Natural killer cell (primary cell): Measurements from ENCODE around the gene LTBP4. TPM values are rescaled to one million over a fixed set of nuclear protein-coding genes. Genes with fewer than 3 reads are reported as not detected.

Source experiments
- ATAC-seq, 3 donors: fragments of 150-1000 bp in 2 of 3; fragments of 200-7000 bp in 1 of 3; cut with Tn5 transposase; 1 replicate in 1 of 3; 2 replicates in 2 of 3; pipeline ENCODE4 v1.10.0; 2021; ENCODE audit warnings: mild to moderate bottlenecking in 2 of 3, moderate library complexity in 2 of 3
- DNase-seq, 2 donors: peaks; one replicate each; pipeline versions ENCODE4 v3.0.0 to v3.0.0-alpha.2; 2013 to 2021; ENCODE audit warnings: mixed read lengths in 1 of 2
- H3K27ac ChIP-seq: one replicate; pipeline ENCODE4 v1.5.1; 2013; ENCODE audit warnings: mild to moderate bottlenecking, low read length
- H3K27me3 ChIP-seq: one replicate; pipeline ENCODE4 v1.6.1; 2013; ENCODE audit warnings: low read length; ENCODE audit not compliant: control insufficient read depth, insufficient read depth
- H3K36me3 ChIP-seq: one replicate; pipeline ENCODE4 v1.6.1; 2013; ENCODE audit warnings: low read length; ENCODE audit not compliant: control insufficient read depth, insufficient read depth
- H3K4me1 ChIP-seq: one replicate; pipeline ENCODE4 v1.6.1; 2013; ENCODE audit warnings: low read length; ENCODE audit not compliant: control insufficient read depth, insufficient read depth
- H3K4me3 ChIP-seq: one replicate; pipeline ENCODE4 v1.5.1; 2013; ENCODE audit warnings: low read length
- H3K9me3 ChIP-seq: one replicate; pipeline ENCODE4 v1.6.1; 2013; ENCODE audit warnings: low read length; ENCODE audit not compliant: control insufficient read depth, insufficient read depth
- H3K27ac Mint-ChIP-seq, 2 donors: one replicate each; pipeline ENCODE4 v1.8.0; 2022; ENCODE audit warnings: mild to moderate bottlenecking in 2 of 2, mixed read lengths in 2 of 2, moderate library complexity in 1 of 2
- H3K27me3 Mint-ChIP-seq, 2 donors: one replicate each; pipeline ENCODE4 v1.8.0; 2022; ENCODE audit warnings: low read depth in 2 of 2, mixed read lengths in 2 of 2
- H3K36me3 Mint-ChIP-seq: one replicate; pipeline ENCODE4 v1.8.0; 2022; ENCODE audit warnings: mixed read lengths
- H3K4me1 Mint-ChIP-seq, 2 donors: one replicate each; pipeline ENCODE4 v1.8.0; 2022; ENCODE audit warnings: mixed read lengths in 2 of 2
- H3K4me3 Mint-ChIP-seq: one replicate; pipeline ENCODE4 v1.8.0; 2022; ENCODE audit warnings: mild to moderate bottlenecking, moderate library complexity, mixed read lengths
- H3K9me3 Mint-ChIP-seq, 2 donors: one replicate each; pipeline ENCODE4 v1.8.0; 2022; ENCODE audit warnings: mixed read lengths in 2 of 2
- CTCF ChIP-seq: fragments of 200-600 bp; IDR thresholded peaks from one replicate; pipeline ENCODE4 v1.8.0; 2022; ENCODE audit warnings: antibody characterized with exemption
- WGBS: methylation state at CpG from one replicate; pipeline ENCODE4 v1.1.7; 2013; ENCODE audit warnings: missing lambda C conversion rate; ENCODE audit not compliant: insufficient coverage; 5-methylcytosine and 5-hydroxymethylcytosine counted together
- intact Hi-C: fragments of 100-400 bp; cut with micrococcal nuclease; formaldehyde crosslinking; loops from one replicate; pipeline ENCODE4 v1.14.2; 2022
- total RNA-seq, 4 donors: library from RNA; stranded (reverse); fragments of 120-200 nt in 1 of 4; gene quantifications; one replicate each; pipeline versions ENCODE4 v1.2.3 to v1.2.4, GENCODE V29; 2013 to 2022

LTBP4 gene
- total RNA-seq: 100 to 1,000 TPM; 153 to 182 (median 157) TPM
- total RNA-seq (2013): 20.9 TPM

- H3K27ac Mint-ChIP-seq: peak within 1 kb of the TSS in 1 of 2 donors; percentile 37
- H3K4me3 ChIP-seq: no peak within 1 kb of the TSS
- H3K27me3 ChIP-seq: peaks cover 54% of the 10 kb centered on the region
These were observed at the start of gene LTBP4 for GRCh38 chr19:40601134-40601974. TSS of gene LTBP4 (plus strand) at chr19:40601369. CDS start at chr19:40601388, 19 bp downstream.

GRCh38 chr19:40552848-40553247, 48.3 kb upstream of the LTBP4 start:
- ATAC-seq (no peak), DNase-seq (no peak)
- Histone ChIP-seq H3K9me3 (no peaks in the 10 kb centered on the region), H3K4me1 (peaks cover 5% of the 10 kb centered on the region), H3K27me3 (peaks cover 19% of the 10 kb centered on the region), H3K27ac (no peak overlapping the region), H3K36me3 (no peaks in the 10 kb centered on the region), H3K4me3 (no peak overlapping the region)
- H3K27ac Mint-ChIP-seq: no peak overlapping the region
- TF ChIP-seq CTCF: no peak
- no peaks in the 10 kb centered on the region for H3K36me3 Mint-ChIP-seq
- no peak overlapping the region for H3K4me3 Mint-ChIP-seq
- intact Hi-C loops: loop anchor here (5.0 kb wide), 1 partner anchor 44 kb away; no protein-coding TSS in a partner anchor
- H3K27me3 Mint-ChIP-seq: peaks cover 54 to 56% of the 10 kb centered on the region in 2 donors
- no peaks in the 10 kb centered on the region for H3K9me3 Mint-ChIP-seq
- H3K4me1 Mint-ChIP-seq: peaks cover 0 to 5% of the 10 kb centered on the region in 2 donors
- 95% methylated on average over 3 of the region's 3 CpGs for WGBS

More at GRCh38 chr19:40601134-40601974, at the start of gene LTBP4:
- Histone ChIP-seq H3K4me1 (peaks cover 90% of the 10 kb centered on the region), H3K9me3 (no peaks in the 10 kb centered on the region), H3K27ac (no peak within 1 kb of the TSS), H3K36me3 (no peaks in the 10 kb centered on the region)
- no peak for TF ChIP-seq CTCF
- DNase-seq (peak in 1 of 2 donors; percentile 61), ATAC-seq (no peak)
- Mint-ChIP-seq H3K27me3 (peaks cover 14 to 48% of the 10 kb centered on the region in 2 donors), H3K4me3 (peak within 1 kb of the TSS; percentile 61), H3K9me3 (no peaks in the 10 kb centered on the region), H3K36me3 (no peaks in the 10 kb centered on the region), H3K4me1 (peaks cover 41 to 69% of the 10 kb centered on the region in 2 donors)
- intact Hi-C loops: loop anchor here (10.0 kb wide), 1 partner anchor 943 kb away; no protein-coding TSS in a partner anchor
- WGBS: under 1% methylated on average over 80 of the region's 82 CpGs

- H3K27me3 ChIP-seq: peaks cover 13% of the 10 kb centered on the region
- WGBS: 15% methylated on average over 69 of the region's 69 CpGs
- TF ChIP-seq CTCF: no peak
- intact Hi-C loops: loop anchor here (5.0 kb wide), 1 partner anchor 43 kb away; no protein-coding TSS in a partner anchor
- Mint-ChIP-seq H3K4me3 (no peak overlapping the region), H3K36me3 (no peaks in the 10 kb centered on the region), H3K4me1 (no peaks in the 10 kb centered on the region), H3K27me3 (peaks cover 47 to 54% of the 10 kb centered on the region in 2 donors), H3K27ac (no peak overlapping the region), H3K9me3 (no peaks in the 10 kb centered on the region)
- H3K27ac ChIP-seq: no peak overlapping the region
- DNase-seq: no peak
- no peaks in the 10 kb centered on the region for H3K4me1 ChIP-seq
- H3K9me3 ChIP-seq: no peaks in the 10 kb centered on the region
- no peak for ATAC-seq
- H3K4me3 ChIP-seq: no peak overlapping the region
- H3K36me3 ChIP-seq: no peaks in the 10 kb centered on the region
These were observed 47.0 kb upstream of the LTBP4 start for GRCh38 chr19:40553885-40554857.
